CD14-positive monocyte (primary cell): ENCODE data around the gene FAM174B. TPM values are rescaled to one million over a fixed set of nuclear protein-coding genes. Genes with fewer than 3 reads are reported as not detected.

ENCODE experiments used
- DNase-seq, 3 donors: peaks; one replicate each; pipeline ENCODE4 v3.0.0-alpha.2; 2011 to 2022
- H2AFZ ChIP-seq: 2 replicates; pipeline ENCODE4 v1.6.0; 2012; ENCODE audit warnings: mild to moderate bottlenecking, low read depth, low read length, inconsistent platforms; ENCODE audit not compliant: insufficient read depth, poor library complexity, severe bottlenecking
- H3K27ac ChIP-seq, 2 donors: 1 replicate in 1 of 2; 2 replicates in 1 of 2; pipeline ENCODE4 v1.5.1; 2012 to 2013; ENCODE audit warnings: low read length in 2 of 2, control low read depth in 1 of 2, inconsistent platforms in 1 of 2, low read depth in 1 of 2, mild to moderate bottlenecking in 1 of 2
- H3K27me3 ChIP-seq, 2 donors: one replicate each; pipeline versions ENCODE4 v1.6.0 to v1.6.1; 2011 to 2013; ENCODE audit warnings: low read length in 2 of 2; ENCODE audit not compliant: control insufficient read depth in 2 of 2, insufficient read depth in 2 of 2
- H3K36me3 ChIP-seq, 2 donors: replicated peaks in 1 of 2; 1 replicate in 1 of 2; 2 replicates in 1 of 2; pipeline versions ENCODE4 v1.5.1 to v1.6.1; 2012 to 2013; ENCODE audit warnings: low read length in 2 of 2, control low read depth in 1 of 2, inconsistent platforms in 1 of 2, mild to moderate bottlenecking in 1 of 2; ENCODE audit not compliant: insufficient read depth in 2 of 2, control insufficient read depth in 1 of 2
- H3K4me1 ChIP-seq, 2 donors: 1 replicate in 1 of 2; 2 replicates in 1 of 2; pipeline versions ENCODE4 v1.5.1 to v1.6.1; 2012 to 2013; ENCODE audit warnings: low read length in 2 of 2, control low read depth in 1 of 2, inconsistent platforms in 1 of 2, mild to moderate bottlenecking in 1 of 2, moderate library complexity in 1 of 2; ENCODE audit not compliant: insufficient read depth in 2 of 2, control insufficient read depth in 1 of 2
- H3K4me2 ChIP-seq: replicated peaks from 2 replicates; pipeline ENCODE3; 2012; ENCODE audit warnings: low read length, moderate library complexity, mild to moderate bottlenecking; ENCODE audit not compliant: poor library complexity, severe bottlenecking; ENCODE audit errors: extremely low read depth
- H3K4me3 ChIP-seq, 3 experiments: fragments of 200-600 bp in 1 of 3; sonication (generic) in 1 of 3; replicated peaks in 1 of 3; 1 replicate in 2 of 3; 2 replicates in 1 of 3; pipeline ENCODE4 v1.5.1; 2011 to 2013; ENCODE audit warnings: low read length in 3 of 3, mild to moderate bottlenecking in 3 of 3, control low read depth in 2 of 3, low read depth in 2 of 3, inconsistent platforms in 1 of 3, moderate library complexity in 1 of 3
- H3K79me2 ChIP-seq: 2 replicates; pipeline ENCODE4 v1.6.0; 2012; ENCODE audit warnings: mild to moderate bottlenecking, control low read depth, inconsistent platforms, low read length, moderate library complexity; ENCODE audit not compliant: insufficient read depth
- H3K9ac ChIP-seq: 2 replicates; pipeline ENCODE4 v1.6.0; 2017; ENCODE audit warnings: low read length, mild to moderate bottlenecking; ENCODE audit not compliant: insufficient read depth, poor library complexity, severe bottlenecking
- H3K9me3 ChIP-seq, 2 donors: replicated peaks in 1 of 2; 1 replicate in 1 of 2; 2 replicates in 1 of 2; pipeline versions ENCODE4 v1.5.1 to v1.6.1; 2012 to 2013; ENCODE audit warnings: low read length in 2 of 2, control low read depth in 1 of 2; ENCODE audit not compliant: control insufficient read depth in 1 of 2, insufficient read depth in 1 of 2
- H4K20me1 ChIP-seq: 2 replicates; pipeline ENCODE4 v1.6.0; 2012; ENCODE audit warnings: mild to moderate bottlenecking, low read length, control low read depth, moderate library complexity; ENCODE audit not compliant: insufficient read depth
- H3K27ac Mint-ChIP-seq, 7 donors: one replicate each; pipeline ENCODE4 v1.8.0; 2020; ENCODE audit warnings: mild to moderate bottlenecking in 7 of 7, mixed read lengths in 7 of 7, moderate library complexity in 6 of 7, inconsistent platforms in 2 of 7
- H3K27me3 Mint-ChIP-seq, 3 donors: one replicate each; pipeline ENCODE4 v1.8.0; 2021 to 2022; ENCODE audit warnings: low read depth in 3 of 3, mild to moderate bottlenecking in 3 of 3, mixed read lengths in 3 of 3, moderate library complexity in 3 of 3, inconsistent platforms in 1 of 3
- H3K36me3 Mint-ChIP-seq, 2 donors: one replicate each; pipeline ENCODE4 v1.8.0; 2020; ENCODE audit warnings: mixed read lengths in 2 of 2, inconsistent platforms in 1 of 2, mild to moderate bottlenecking in 1 of 2
- H3K4me1 Mint-ChIP-seq: one replicate; pipeline ENCODE4 v1.8.0; 2020; ENCODE audit warnings: mild to moderate bottlenecking, mixed read lengths
- H3K4me3 Mint-ChIP-seq, 2 donors: one replicate each; pipeline ENCODE4 v1.8.0; 2020; ENCODE audit warnings: mild to moderate bottlenecking in 2 of 2, mixed read lengths in 2 of 2, moderate library complexity in 1 of 2
- H3K9me3 Mint-ChIP-seq, 7 donors: one replicate each; pipeline ENCODE4 v1.8.0; 2020 to 2022; ENCODE audit warnings: mixed read lengths in 7 of 7, mild to moderate bottlenecking in 6 of 7, moderate library complexity in 6 of 7, inconsistent platforms in 2 of 7
- CTCF ChIP-seq: fragments of 200-600 bp; IDR thresholded peaks from one replicate; pipeline ENCODE4 v1.8.0; 2022; ENCODE audit warnings: antibody characterized with exemption, mild to moderate bottlenecking
- WGBS: methylation state at CpG from one replicate; pipeline ENCODE4 v1.1.5; 2013; ENCODE audit warnings: missing lambda C conversion rate; ENCODE audit not compliant: insufficient coverage; 5-methylcytosine and 5-hydroxymethylcytosine counted together
- intact Hi-C, 2 donors: fragments of 100-400 bp; cut with micrococcal nuclease; formaldehyde crosslinking; loops; one replicate each; pipeline versions ENCODE4 v1.15.0 to v1.15.1; 2023
- polyA plus RNA-seq, 3 donors: library from polyadenylated mRNA; depleted of rRNA in 1 of 3; unstranded in 2 of 3; stranded (reverse) in 1 of 3; fragments of 300-500 nt in 2 of 3; fragments of >200 nt in 1 of 3; fragmentation: Illumina TruSeq in 2 of 3; gene quantifications; 1 replicate in 2 of 3; 2 replicates in 1 of 3; pipeline ENCODE4 v1.2.3, GENCODE V29; 2012 to 2021

Gene FAM174B
- polyA plus RNA-seq, 3 donors, result 2.2 to 4.7 (median 3.2) TPM

- Histone ChIP-seq H3K9ac (no peak overlapping the region), H3K4me1 (no peaks in the 10 kb centered on the region), H4K20me1 (no peaks in the 10 kb centered on the region), H3K36me3 (no peaks in the 10 kb centered on the region), H3K79me2 (no peaks in the 10 kb centered on the region), H2AFZ (no peak overlapping the region), H3K9me3 (no peaks in the 10 kb centered on the region), H3K27me3 (no peaks in the 10 kb centered on the region), H3K27ac (no peak overlapping the region), H3K4me2 (no peak overlapping the region), H3K4me3 (no peak overlapping the region)
- H3K27ac Mint-ChIP-seq, result no peak overlapping the region
- no peak overlapping the region for H3K4me3 Mint-ChIP-seq
- peaks cover 0 to 2% (median 0%) of the 10 kb centered on the region in 3 donors for H3K27me3 Mint-ChIP-seq
- no peaks in the 10 kb centered on the region for H3K36me3 Mint-ChIP-seq
- no peak for DNase-seq
- intact Hi-C loops, result no loop called here
- 80% methylated on average over 1 of the region's 4 CpGs for WGBS
- peaks cover 0 to 4% (median 0%) of the 10 kb centered on the region in 7 donors for H3K9me3 Mint-ChIP-seq
- TF ChIP-seq CTCF, result no peak
- no peaks in the 10 kb centered on the region for H3K4me1 Mint-ChIP-seq
Observed at GRCh38 chr15:92675485-92675884, 19.9 kb upstream of the FAM174B start.

GRCh38 chr15:92674347-92674746, 18.8 kb upstream of the FAM174B start:
- Histone ChIP-seq H3K4me2 (no peak overlapping the region), H3K27ac (no peak overlapping the region), H3K36me3 (no peaks in the 10 kb centered on the region), H3K9ac (no peak overlapping the region), H4K20me1 (no peaks in the 10 kb centered on the region), H3K27me3 (no peaks in the 10 kb centered on the region), H3K4me3 (no peak overlapping the region), H2AFZ (no peak overlapping the region), H3K79me2 (no peaks in the 10 kb centered on the region), H3K9me3 (no peaks in the 10 kb centered on the region), H3K4me1 (no peaks in the 10 kb centered on the region)
- Mint-ChIP-seq H3K27ac (no peak overlapping the region), H3K9me3 (peaks cover 0 to 6% (median 0%) of the 10 kb centered on the region in 7 donors), H3K4me3 (no peak overlapping the region), H3K27me3 (peaks cover 0 to 2% (median 0%) of the 10 kb centered on the region in 3 donors), H3K36me3 (no peaks in the 10 kb centered on the region), H3K4me1 (no peaks in the 10 kb centered on the region)
- TF ChIP-seq CTCF, result no peak
- WGBS, result 84% methylated on average over 3 of the region's 6 CpGs
- DNase-seq, result no peak
- intact Hi-C loops, result no loop called here
